ENCODE data around the gene IQUB. TPM values are rescaled to one million over a fixed set of nuclear protein-coding genes. Genes with fewer than 3 reads are reported as not detected.

The IQUB gene
- total and polyA plus RNA-seq, 2 donors (not counting 3 experiments of a cell fraction or from before 2014, with no cell fraction given): 0.01 TPM; not detected in 1

GRCh38 chr7:123433665-123434064 lies 100.7 kb downstream of the IQUB start:
- H3K9me1 ChIP-seq (replicated peaks; ENCODE audit: control insufficient read depth, extremely low read depth, insufficient read depth, low read length): no peaks in the 10 kb centered on the region
- no peak overlapping the region for H3K4me2 ChIP-seq (ENCODE audit: insufficient read depth, low read length)
- no TSS peak for BruUV-seq (replicated peaks)
- TF ChIP-seq FOS (IDR thresholded peaks at IDR 0.05; ENCODE audit: borderline replicate concordance, insufficient read depth, low read length) (no peak), CTCF (IDR thresholded peaks at IDR 0.05; ENCODE audit: extremely low read depth in 1 of 2, insufficient read depth in 1 of 2, low read depth in 1 of 2, low read length in 2 of 2) (no peak), JUN (IDR thresholded peaks at IDR 0.05; ENCODE audit: borderline replicate concordance, insufficient read depth, insufficient read length, low read depth) (no peak), GATA2 (IDR thresholded peaks at IDR 0.05; ENCODE audit: insufficient read depth, insufficient read length, low read depth, low read length) (no peak), POLR2A (IDR thresholded peaks at IDR 0.05; ENCODE audit: low read depth, low read length) (no peak), POLR2AphosphoS5 (IDR thresholded peaks at IDR 0.05; ENCODE audit: insufficient read depth, low read depth, low read length) (no peak), MYC (IDR thresholded peaks at IDR 0.05; ENCODE audit: low read depth, low read length) (no peak), MAX (IDR thresholded peaks at IDR 0.05; ENCODE audit: insufficient read depth, insufficient read length) (no peak), EZH2 (IDR thresholded peaks at IDR 0.05; ENCODE audit: borderline replicate concordance, low read depth, low read length, severe bottlenecking) (no peak)
- H2AFZ ChIP-seq (ENCODE audit: low read depth, low read length): no peak overlapping the region
- CTCF ChIA-PET: no interaction called here
- H3K4me1 ChIP-seq (ENCODE audit: control insufficient read depth, extremely low read depth, insufficient read depth, low read length): no peaks in the 10 kb centered on the region
- intact Hi-C loops (cut with micrococcal nuclease): no loop called here
- H3K27ac ChIP-seq (ENCODE audit: insufficient read depth, low read depth, low read length): no peak overlapping the region
- dilution Hi-C loops (cut with MboI; ENCODE audit: extremely low pct_ligation_motif_present, low sequenced_read_pairs): no loop called here
- H3K9me3 ChIP-seq (replicated peaks; ENCODE audit: control insufficient read depth, insufficient read depth, low read length): no peaks in the 10 kb centered on the region
- H3K36me3 ChIP-seq (ENCODE audit: control insufficient read depth in 2 of 2, extremely low read depth in 1 of 2, insufficient read depth in 2 of 2, low read length in 2 of 2): no peaks in the 10 kb centered on the region
- no peak overlapping the region for H3K4me3 ChIP-seq (replicated peaks in 1 of 3; ENCODE audit: insufficient read depth in 1 of 3, low read depth in 1 of 3, low read length in 3 of 3)
- POLR2A ChIA-PET: no interaction called here
- H3K79me2 ChIP-seq (ENCODE audit: control insufficient read depth, insufficient read depth, low read length): no peaks in the 10 kb centered on the region
- H3K9ac ChIP-seq (replicated peaks; ENCODE audit: extremely low read depth, insufficient read depth, low read length): no peak overlapping the region
- FAIRE-seq: no peak
- no peak for DNase-seq (ENCODE audit: low read depth, low spot score)
- H3K27me3 ChIP-seq (ENCODE audit: control insufficient read depth in 2 of 2, insufficient read depth in 2 of 2, low read length in 2 of 2): no peaks in the 10 kb centered on the region
- no peaks in the 10 kb centered on the region for H4K20me1 ChIP-seq (replicated peaks; ENCODE audit: control insufficient read depth, extremely low read depth, insufficient read depth, low read length)

Measured in endothelial cell of umbilical vein (primary cell).